Gastroesophageal sphincter (tissue), 3 donors: ENCODE measurements around the gene MFAP3.

Experiments
- CTCF ChIP-seq, 4 experiments: fragments of 200-600 bp in 2 of 4; fragments of 450-650 bp in 2 of 4; sonication (generic) in 1 of 4; IDR thresholded peaks; one replicate each; pipeline ENCODE4 v1.5.1; 2017 to 2019; ENCODE audit warnings: antibody characterized with exemption in 4 of 4, mild to moderate bottlenecking in 2 of 4, moderate library complexity in 2 of 4
- EP300 ChIP-seq: sonication (generic); formaldehyde crosslinking; IDR thresholded peaks from one replicate; pipeline ENCODE4 v1.6.1; 2017; ENCODE audit warnings: antibody characterized with exemption, mild to moderate bottlenecking
- POLR2A ChIP-seq, 2 donors: fragments of 450-650 bp; IDR thresholded peaks; one replicate each; pipeline ENCODE4 v1.6.1; 2017; ENCODE audit warnings: antibody characterized with exemption in 2 of 2, mild to moderate bottlenecking in 2 of 2, moderate library complexity in 1 of 2
- POLR2AphosphoS5 ChIP-seq: sonication (generic); formaldehyde crosslinking; IDR thresholded peaks from one replicate; pipeline ENCODE4 v1.6.1; 2017; ENCODE audit warnings: antibody characterized with exemption

GRCh38 chr5:153999995-154000394, 38.8 kb upstream of the MFAP3 start:
- TF ChIP-seq POLR2AphosphoS5 (no peak), CTCF (IDR thresholded peaks at IDR 0.05) (no peak), POLR2A (IDR thresholded peaks at IDR 0.05) (no peak), EP300 (no peak)
